Prostate gland (tissue), 2 donors: ENCODE data around the gene SLA2. TPM values are rescaled to one million over a fixed set of nuclear protein-coding genes. Genes with fewer than 3 reads are reported as not detected.
"Not testable (repeated sequence)": the region's sequence is repeated elsewhere in the genome, so short reads cannot be mapped to it uniquely, and the experiment has no call there.

Experiments
- DNase-seq: peaks from one replicate; pipeline ENCODE4 v3.0.0-alpha.2; 2019; ENCODE audit warnings: low spot score
- H3K27ac ChIP-seq, 2 donors: fragments of 200-600 bp; sonication (generic); 2 replicates each; pipeline ENCODE4 v1.5.1; 2017 to 2019
- H3K27me3 ChIP-seq: fragments of 200-600 bp; sonication (generic); replicated peaks from 2 replicates; pipeline ENCODE4 v1.5.1; 2019; ENCODE audit not compliant: insufficient read depth
- H3K36me3 ChIP-seq, 2 donors: fragments of 200-600 bp; sonication (generic); 1 replicate in 1 of 2; 2 replicates in 1 of 2; pipeline versions ENCODE4 v1.5.1 to v1.8.1; 2017 to 2019
- H3K4me1 ChIP-seq: fragments of 200-600 bp; sonication (generic); replicated peaks from 2 replicates; pipeline ENCODE4 v1.5.1; 2019
- H3K4me3 ChIP-seq, 2 donors: fragments of 200-600 bp; sonication (generic); 2 replicates each; pipeline ENCODE4 v1.5.1; 2017 to 2019
- H3K9me3 ChIP-seq: fragments of 200-600 bp; sonication (generic); 2 replicates; pipeline ENCODE4 v1.5.1; 2017
- POLR2A ChIP-seq: fragments of 450-650 bp; IDR thresholded peaks from one replicate; pipeline ENCODE4 v1.6.1; 2016; ENCODE audit warnings: antibody characterized with exemption, mild to moderate bottlenecking
- POLR2AphosphoS5 ChIP-seq: sonication (generic); formaldehyde crosslinking; IDR thresholded peaks from one replicate; pipeline ENCODE4 v1.6.1; 2017; ENCODE audit warnings: antibody characterized with exemption
- WGBS: methylation state at CpG from one replicate; pipeline ENCODE4 v1.1.5; 2018; 5-methylcytosine and 5-hydroxymethylcytosine counted together
- intact Hi-C: fragments of 100-400 bp; cut with DNase I; formaldehyde crosslinking; loops from one replicate; pipeline ENCODE4 v1.14.2; 2022
- total RNA-seq, 2 donors: library from RNA; depleted of rRNA; stranded (reverse); fragments of >200 nt; gene quantifications; one replicate each; pipeline ENCODE4 v1.1.0, GENCODE V29; 2016
- TF ChIP-seq, protein P1 (sequence below), 4 experiments: fragments of 200-600 bp in 2 of 4; fragments of 450-650 bp in 2 of 4; sonication (generic) in 2 of 4; IDR thresholded peaks; 1 replicate in 3 of 4; 2 replicates in 1 of 4; pipeline ENCODE4 v1.5.1; 2016 to 2019; ENCODE audit warnings: antibody characterized with exemption in 4 of 4, mild to moderate bottlenecking in 2 of 4, moderate library complexity in 2 of 4

The SLA2 gene
- total RNA-seq, 2 donors from 2014 or later = 0.28 to 0.73 TPM

DNA sequence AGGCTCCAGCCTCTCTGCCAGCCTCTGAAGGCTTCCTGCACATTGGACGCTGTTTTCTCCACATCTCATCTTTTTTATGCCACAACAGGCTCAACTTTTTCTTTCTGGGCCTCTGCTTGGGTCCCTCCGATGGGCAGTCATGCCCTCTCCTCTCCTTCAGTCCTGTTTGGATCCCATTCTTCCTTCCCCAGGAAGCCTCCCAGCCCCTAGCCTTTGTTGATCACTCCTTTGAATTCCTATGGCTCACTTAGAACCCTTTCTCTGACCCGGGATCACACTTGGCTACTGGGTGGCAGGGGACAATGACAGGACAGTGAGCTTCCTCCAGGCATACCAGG is 4.5 kb downstream of the SLA2 start:
- Histone ChIP-seq H3K27ac (no peak overlapping the region), H3K9me3 (no peaks in the 10 kb centered on the region), H3K4me3 (no peak overlapping the region), H3K27me3 (no peaks in the 10 kb centered on the region), H3K36me3 (no peaks in the 10 kb centered on the region), H3K4me1 (no peaks in the 10 kb centered on the region)
- TF ChIP-seq, protein P1, sequence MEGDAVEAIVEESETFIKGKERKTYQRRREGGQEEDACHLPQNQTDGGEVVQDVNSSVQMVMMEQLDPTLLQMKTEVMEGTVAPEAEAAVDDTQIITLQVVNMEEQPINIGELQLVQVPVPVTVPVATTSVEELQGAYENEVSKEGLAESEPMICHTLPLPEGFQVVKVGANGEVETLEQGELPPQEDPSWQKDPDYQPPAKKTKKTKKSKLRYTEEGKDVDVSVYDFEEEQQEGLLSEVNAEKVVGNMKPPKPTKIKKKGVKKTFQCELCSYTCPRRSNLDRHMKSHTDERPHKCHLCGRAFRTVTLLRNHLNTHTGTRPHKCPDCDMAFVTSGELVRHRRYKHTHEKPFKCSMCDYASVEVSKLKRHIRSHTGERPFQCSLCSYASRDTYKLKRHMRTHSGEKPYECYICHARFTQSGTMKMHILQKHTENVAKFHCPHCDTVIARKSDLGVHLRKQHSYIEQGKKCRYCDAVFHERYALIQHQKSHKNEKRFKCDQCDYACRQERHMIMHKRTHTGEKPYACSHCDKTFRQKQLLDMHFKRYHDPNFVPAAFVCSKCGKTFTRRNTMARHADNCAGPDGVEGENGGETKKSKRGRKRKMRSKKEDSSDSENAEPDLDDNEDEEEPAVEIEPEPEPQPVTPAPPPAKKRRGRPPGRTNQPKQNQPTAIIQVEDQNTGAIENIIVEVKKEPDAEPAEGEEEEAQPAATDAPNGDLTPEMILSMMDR (IDR thresholded peaks at IDR 0.05) = no peak
- TF ChIP-seq POLR2AphosphoS5 (no peak), POLR2A (no peak)
- DNase-seq = no peak
- WGBS = 83% methylated on average over 3 of the region's 3 CpGs
- intact Hi-C loops = no loop called here

DNA sequence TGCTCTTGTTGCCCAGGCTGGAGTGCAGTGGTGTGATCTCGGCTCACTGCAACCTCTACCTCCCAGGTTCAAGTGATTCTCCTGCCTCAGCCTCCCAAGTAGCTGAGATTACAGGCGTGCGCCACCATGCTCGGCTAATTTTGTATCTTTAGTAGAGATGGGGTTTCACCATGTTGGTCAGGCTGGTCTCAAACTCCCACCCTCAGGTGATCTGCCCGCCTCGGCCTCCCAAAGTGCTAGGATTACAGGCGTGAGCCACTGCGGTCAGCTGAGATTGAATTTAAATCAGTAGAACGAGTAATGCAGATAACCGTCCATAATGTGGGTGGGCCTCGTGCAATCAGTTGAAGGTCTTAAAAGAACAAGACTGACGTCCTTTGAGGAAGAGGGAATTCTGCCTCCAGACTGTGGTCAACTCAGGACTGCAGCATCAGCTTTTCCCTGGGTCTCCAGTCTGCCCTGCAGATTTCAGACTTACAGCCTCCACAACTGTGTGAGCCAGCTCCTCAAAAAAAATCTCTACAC is 7.1 kb downstream of the SLA2 start:
- H3K4me3 ChIP-seq, DNase-seq, H3K27me3 ChIP-seq, H3K36me3 ChIP-seq, H3K4me1 ChIP-seq, H3K9me3 ChIP-seq, intact Hi-C loops, H3K27ac ChIP-seq: not testable (repeated sequence)
- WGBS = 97% methylated on average over 12 of the region's 12 CpGs

DNA sequence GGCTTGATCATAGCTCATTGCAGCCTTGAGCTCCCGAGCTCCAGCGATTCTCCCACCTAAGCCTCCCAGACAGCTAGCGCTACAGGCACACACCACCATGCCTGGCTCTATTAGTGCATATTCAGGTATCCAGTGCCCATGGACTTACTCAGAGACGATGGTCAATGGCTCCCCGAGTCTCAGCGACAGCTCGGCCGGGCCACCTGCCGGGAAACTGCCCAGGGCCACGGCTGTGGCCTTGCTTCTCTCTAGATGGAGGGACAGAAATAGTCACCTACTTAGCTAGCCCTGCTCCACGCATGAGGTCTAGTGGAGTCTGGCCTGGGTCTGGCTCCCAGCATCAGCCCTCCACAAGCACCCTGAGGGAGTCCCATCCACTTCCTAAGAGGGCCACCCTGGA is 11.7 kb downstream of the SLA2 start:
- no peaks in the 10 kb centered on the region for H3K27me3 ChIP-seq
- no peaks in the 10 kb centered on the region for H3K9me3 ChIP-seq
- intact Hi-C loops = no loop called here
- TF ChIP-seq POLR2AphosphoS5 (no peak), POLR2A (no peak)
- TF ChIP-seq, protein P1 (IDR thresholded peaks at IDR 0.05) = no peak
- no peak overlapping the region for H3K4me3 ChIP-seq
- no peaks in the 10 kb centered on the region for H3K4me1 ChIP-seq
- no peak for DNase-seq
- no peak overlapping the region for H3K27ac ChIP-seq
- no peaks in the 10 kb centered on the region for H3K36me3 ChIP-seq
- 96% methylated on average over 10 of the region's 11 CpGs for WGBS

DNA sequence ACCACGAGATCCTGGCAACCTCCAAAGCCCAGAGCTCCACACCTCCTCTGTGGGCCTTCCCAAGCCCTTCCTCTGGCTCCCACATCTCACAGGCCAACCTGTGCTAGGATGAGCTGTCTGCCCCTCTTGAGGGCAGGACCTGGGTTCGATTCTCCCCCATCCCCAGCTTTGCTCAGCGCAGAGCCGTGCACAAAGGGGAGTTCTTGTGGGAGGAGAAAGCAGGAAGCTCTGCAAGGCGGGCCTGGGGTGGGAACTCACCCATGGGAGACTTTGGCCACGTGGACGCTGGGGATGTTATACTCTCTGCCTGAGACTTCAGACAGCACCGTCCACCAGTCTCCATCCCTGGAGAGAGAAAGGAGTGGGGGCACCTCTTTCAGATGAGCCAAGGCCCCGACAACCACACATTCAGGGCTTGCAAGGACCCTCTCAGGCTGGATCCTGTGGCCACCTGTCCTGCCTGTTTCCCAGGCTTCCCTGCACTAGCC is 12.7 kb downstream of the SLA2 start:
- Histone ChIP-seq H3K27ac (no peak overlapping the region), H3K4me3 (no peak overlapping the region), H3K4me1 (no peaks in the 10 kb centered on the region), H3K27me3 (no peaks in the 10 kb centered on the region), H3K9me3 (no peaks in the 10 kb centered on the region), H3K36me3 (no peaks in the 10 kb centered on the region)
- 87% methylated on average over 9 of the region's 9 CpGs for WGBS
- intact Hi-C loops = no loop called here
- DNase-seq = no peak
- TF ChIP-seq POLR2A (no peak), POLR2AphosphoS5 (no peak)
- TF ChIP-seq, protein P1 (IDR thresholded peaks at IDR 0.05) = no peak

DNA sequence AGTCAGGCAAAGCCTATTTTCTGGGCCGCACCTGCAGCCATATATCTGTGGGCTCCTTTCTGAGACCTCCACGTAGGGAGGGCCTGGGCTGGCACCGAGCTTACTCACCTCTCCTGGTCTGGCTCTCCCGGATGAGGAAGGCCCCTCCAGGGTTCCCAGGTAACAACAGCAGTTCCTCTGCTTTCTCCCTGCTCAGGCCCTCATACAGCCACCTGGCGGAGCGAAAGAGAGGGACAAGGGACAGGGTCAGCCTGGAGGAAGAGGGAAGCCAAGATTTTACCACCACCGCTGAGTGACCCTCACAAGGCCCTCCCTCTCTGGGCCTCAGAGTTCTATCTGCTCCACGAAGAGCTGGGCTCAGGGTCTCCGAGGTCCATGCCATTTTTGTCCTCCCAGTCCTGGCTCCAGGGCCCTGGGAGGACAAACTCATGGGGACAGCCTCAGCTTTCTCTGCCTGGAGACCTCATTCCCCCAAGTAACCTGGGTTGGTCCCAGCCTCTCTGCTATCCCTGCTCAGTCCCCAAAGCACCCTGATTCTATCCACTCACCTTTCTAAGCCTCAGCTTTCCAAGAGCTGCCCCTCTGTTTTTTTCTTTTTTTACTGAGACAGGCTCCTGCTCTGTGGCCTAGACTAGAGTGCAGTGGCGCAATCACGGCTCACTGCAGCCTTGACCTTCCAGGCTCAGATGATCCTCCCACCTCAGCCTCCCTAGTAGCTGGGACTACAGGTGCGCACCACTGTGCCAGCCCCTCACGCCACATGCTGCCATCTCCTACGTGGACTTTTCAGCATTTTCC is 13.3 kb downstream of the SLA2 start:
- intact Hi-C loops = no loop called here
- TF ChIP-seq POLR2A (no peak), POLR2AphosphoS5 (no peak)
- TF ChIP-seq, protein P1 (IDR thresholded peaks at IDR 0.05) = no peak
- Histone ChIP-seq H3K4me1 (no peaks in the 10 kb centered on the region), H3K27ac (no peak overlapping the region), H3K4me3 (no peak overlapping the region), H3K9me3 (no peaks in the 10 kb centered on the region), H3K36me3 (no peaks in the 10 kb centered on the region), H3K27me3 (no peaks in the 10 kb centered on the region)
- WGBS = 73% methylated on average over 14 of the region's 14 CpGs
- DNase-seq = no peak
